NK-92 (cell line): Measurements from ENCODE around the gene HCFC1R1.
"Not testable (repeated sequence)": the region's sequence is repeated elsewhere in the genome, so short reads cannot be mapped to it uniquely, and the experiment has no call there.

Experiments
- DNase-seq: peaks from one replicate; lab custom pipeline; 2025; ENCODE audit not compliant: unreplicated experiment; lab: John Stamatoyannopoulos, UW

HCFC1R1 gene, protein sequence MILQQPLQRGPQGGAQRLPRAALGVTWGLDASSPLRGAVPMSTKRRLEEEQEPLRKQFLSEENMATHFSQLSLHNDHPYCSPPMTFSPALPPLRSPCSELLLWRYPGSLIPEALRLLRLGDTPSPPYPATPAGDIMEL

DNA sequence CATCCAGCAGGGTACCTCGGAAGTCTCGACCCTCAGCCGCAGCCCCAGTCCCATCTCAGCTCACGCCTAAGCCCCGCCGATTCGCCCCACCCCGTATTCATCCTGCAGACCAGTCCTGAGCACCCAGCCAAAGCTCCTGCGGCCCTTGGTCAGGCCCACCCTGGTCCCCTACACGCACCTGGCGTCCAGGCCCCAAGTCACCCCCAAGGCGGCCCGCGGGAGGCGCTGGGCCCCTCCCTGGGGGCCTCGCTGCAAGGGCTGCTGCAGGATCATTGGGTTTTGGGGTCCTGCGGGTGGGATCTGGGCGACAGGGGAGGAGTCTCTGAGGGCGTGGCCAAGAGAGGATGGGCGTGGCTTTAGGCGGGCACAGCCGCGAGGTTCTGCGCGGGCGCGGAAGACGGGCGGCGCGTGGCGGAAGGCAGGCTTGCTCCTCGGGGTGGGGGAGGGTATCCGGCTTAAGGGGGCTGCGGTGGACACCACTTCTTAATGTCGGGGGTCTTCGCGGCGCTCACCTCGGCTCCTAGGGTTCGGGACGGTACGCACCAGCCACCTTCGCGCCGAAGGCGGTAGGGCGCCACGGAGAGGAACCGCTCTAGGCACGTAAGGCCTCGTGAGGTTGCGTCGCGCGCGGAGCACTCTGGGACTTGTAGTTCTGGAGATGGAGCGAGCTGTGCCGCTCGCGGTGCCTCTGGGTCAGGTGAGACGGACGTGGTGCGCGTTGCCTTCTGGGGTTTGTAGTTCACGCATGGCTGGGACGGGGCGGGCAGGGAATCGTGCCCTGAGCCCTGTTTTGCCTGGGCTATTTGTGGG lies at the start of gene HCFC1R1, which contains the start of gene THOC6:
Gene HCFC1R1 (minus strand): TSS at position 274 of the 810 bp plus-strand sequence. CDS start 1 bp downstream, at position 273.
Gene THOC6 (plus strand): TSS at position 367 of the 810 bp plus-strand sequence. CDS start 292 bp downstream, at position 659.
- DNase-seq: peak; percentile 65

DNA sequence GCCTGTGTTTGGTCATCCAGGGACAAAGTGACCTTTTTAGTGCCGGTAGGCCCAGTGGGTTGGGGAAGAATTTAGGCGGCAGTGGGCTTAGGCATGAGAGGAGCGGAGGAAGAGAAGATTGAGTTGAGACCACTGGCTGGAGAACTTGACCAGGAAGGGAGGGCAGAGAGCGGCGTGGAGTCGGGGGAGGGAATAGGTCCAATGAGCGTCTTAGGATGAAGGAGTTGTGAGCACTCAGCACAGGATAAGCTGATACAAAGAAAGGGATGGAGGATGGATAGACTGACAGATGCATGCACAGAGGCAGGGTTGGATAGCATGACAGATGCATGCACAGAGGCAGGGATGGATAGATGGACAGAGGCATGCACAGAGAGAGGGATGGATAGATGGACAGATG lies 49.7 kb upstream of the HCFC1R1 start:
- DNase-seq: no peak

DNA sequence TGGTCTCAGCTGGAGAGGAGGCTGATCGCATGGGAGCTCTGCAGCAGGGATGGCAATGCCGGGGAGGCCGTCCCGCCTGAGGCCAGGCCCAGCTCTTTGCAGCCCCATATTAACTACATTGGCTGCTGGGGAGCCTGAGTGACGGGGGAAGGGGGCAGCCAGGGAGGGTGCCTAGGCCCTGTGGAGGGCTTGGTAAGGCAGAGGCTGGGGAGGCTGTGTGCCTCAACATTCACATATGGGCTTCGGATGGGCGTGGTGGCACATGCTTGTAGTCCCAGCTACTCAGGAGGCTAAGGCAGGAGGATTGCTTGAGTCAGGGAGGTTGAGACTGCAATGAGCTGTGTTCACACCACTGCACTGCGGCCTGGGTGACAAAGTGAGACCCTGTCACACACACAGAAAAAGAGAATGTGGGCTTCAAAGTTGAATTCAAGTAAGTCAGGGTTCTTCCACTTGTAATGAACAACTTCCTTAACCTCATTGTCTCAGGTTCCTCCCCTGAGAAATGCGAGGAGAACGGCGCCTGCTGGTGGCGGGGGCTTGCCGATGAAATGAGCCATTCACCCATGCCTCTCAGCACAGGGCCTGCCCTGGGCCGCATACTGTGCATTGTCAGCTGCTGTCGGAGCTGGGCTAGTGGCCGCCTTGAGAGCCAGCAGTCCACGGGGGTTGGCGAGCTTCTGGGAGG lies 49.0 kb upstream of the HCFC1R1 start:
- not testable (repeated sequence) for DNase-seq

DNA sequence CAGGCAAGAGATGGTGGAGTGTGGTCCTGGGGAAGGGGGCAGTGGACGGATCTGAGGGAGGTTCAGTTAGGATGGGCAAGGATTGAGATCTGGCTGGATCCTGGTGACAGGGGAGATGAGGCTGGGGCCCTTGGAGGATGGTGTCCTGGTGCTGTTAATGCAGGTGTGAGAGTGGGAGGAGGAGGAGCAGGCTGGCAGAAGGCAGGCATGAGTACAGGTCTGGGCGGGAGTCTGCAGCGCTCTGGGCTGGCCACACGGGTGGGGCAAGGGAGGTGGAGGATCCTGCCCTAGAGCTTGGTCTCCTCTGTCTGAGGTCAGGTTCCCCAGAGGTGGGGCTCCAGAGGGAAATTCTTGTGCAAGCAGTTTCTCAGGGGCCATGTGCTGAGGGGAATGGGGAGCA lies 48.4 kb upstream of the HCFC1R1 start:
- DNase-seq: not testable (repeated sequence)

DNA sequence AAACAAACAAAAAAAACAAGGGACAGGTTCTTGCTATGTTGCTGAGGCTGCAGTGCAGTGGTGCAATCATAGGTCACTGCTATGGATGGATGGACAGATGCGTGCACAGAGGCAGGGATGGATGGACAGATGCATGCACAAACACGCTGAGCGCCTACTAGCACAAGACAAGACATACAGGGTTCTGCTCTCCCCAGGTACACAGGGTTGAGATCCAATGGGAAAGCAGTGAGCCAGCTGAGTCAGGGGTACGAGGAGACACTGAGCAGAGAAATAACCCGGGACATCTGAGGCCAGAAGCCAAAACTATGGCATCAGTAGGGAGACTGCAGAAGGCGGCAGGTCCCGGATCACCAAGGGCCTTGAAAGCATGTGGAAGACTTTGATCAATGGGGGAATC lies 47.9 kb upstream of the HCFC1R1 start:
- no peak for DNase-seq

DNA sequence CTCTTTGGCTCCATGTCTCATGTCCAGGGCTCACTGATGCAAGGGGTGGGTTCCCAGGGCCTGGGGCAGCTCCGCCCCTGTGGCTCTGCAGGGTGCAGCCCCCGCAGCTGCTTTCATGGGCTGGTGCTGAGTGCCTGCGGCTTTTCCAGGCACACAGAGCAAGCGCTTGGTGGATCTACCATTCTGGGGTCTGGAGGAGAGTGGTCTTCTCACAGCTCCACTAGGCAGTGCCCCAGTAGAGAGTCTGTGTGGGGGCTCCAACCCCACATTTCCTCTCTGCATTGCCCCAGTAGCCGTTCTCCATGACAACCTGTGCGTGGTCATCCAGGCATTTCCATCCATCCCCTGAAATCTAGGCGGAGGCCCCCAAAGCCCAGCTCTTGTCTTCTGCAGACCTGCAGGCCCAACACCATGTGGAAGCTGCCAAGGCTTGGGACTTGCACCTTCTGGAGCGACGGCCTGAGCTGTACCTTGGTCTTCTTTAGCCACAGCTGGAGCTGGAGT lies 46.9 kb upstream of the HCFC1R1 start:
- DNase-seq: no peak

DNA sequence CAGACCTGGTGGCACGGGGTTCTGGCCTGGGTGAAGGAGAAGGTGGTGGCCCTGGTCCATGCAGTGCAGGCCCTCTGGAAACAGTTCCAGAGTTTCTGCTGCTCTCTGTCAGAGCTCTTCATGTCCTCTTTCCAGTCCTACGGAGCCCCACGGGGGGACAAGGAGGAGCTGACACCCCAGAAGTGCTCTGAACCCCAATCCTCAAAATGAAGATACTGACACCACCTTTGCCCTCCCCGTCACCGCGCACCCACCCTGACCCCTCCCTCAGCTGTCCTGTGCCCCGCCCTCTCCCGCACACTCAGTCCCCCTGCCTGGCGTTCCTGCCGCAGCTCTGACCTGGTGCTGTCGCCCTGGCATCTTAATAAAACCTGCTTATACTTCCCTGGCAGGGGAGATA lies 45.4 kb upstream of the HCFC1R1 start:
- DNase-seq: not testable (repeated sequence)

DNA sequence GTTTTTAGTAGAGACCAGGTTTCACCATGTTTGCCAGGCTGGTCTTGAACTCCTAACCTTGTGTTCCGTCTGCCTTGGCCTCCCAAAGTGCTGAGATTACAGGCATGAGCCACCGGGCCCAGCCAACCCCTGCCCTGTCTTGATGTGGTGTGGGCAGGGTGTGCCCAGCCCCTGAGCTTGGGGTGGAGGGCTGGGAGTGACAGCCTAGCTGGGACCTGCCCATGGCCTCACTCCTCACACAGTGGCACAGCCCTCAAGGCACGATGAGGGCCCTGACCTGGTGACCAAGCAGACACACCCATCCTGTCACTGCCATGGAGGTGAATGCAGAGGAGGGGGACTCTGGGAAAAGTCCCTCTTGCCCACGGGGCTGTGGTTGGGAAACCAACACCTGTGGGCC lies 44.7 kb upstream of the HCFC1R1 start:
- DNase-seq: no peak

DNA sequence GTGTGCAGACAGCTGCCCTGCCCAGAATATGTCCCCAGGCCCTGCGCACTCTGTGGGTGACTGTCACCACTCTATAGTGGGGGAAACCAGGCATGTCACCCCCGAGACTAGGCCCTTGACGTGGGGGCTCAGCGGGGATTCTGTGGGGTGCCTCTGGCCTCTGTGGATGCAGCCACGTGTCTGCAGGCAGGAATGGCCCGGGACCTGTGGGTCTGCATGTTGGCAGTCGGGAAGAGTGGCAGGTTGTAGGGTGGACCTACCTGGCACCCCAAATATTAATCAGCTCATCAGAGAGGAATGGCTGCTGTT lies 42.7 kb upstream of the HCFC1R1 start:
- no peak for DNase-seq

DNA sequence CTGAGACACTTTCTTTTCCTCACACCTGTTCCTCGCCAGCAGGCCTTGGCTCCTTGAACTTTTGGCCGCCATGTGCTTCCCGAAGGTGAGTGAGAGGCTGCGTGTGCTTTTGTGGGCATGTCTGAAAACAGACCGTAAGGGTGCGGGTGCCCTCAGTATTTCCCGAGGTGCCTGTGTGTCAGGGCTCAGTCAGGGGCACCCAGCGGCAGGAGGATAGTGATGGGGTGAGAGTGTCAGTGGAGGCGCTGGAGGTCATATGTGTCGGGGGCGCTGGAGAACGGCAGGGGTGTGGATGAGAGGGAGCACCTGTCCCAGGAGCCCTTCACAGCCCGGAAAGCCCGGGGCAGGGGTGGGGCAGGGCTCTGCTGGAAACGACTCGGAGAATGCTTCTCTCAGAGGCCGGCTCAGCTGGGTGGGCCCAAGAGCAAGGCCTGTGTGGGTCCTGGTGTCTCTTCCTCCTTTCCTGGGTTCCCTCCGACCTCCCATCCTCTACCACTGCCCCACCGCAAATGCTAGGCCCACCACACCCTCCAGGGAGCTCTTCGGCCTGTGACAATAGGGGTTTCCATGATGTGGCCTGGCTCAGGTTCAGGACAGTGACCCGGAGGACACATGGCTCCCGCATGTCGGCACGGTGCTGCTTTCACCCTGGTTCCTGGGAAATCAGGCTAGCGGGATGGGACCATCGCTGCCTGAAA lies 42.1 kb upstream of the HCFC1R1 start:
- DNase-seq: no peak

DNA sequence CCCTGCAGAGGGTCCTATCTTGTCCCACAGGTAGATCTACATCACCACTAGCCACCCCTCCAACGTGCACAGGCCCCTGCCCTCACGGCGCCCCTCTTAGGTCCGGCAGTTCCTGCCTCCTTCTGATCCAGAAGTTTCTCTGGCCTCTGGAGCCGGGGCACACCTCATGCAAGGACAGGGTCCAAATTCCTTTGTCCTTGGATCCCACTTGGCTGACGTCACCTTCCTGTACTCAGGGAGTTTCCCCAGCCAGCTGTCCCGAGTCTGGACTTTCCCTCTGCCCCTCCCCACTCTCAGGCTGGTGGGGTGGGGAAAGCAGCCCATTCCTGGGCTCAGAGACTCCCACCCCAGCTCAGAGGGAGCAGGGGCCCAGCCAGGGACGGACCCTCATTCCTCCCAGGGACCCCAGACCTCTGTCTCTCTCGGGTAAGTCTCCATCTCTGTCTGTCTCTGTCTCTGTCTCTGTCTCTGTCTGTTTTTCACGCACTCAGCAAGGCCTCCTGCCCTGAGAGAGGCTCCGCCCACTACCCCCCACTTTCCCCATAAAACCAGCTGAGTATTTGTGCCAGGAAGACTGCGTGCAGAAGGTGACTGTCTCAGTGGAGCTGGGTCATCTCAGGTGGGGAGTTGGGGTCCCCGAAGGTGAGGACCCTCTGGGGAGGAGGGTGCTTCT lies 41.5 kb upstream of the HCFC1R1 start, which contains the start of gene IL32:
Gene IL32 (plus strand): TSS at position 572 of the 673 bp plus-strand sequence. CDS start 172 bp downstream, outside the sequence.
- DNase-seq: no peak

DNA sequence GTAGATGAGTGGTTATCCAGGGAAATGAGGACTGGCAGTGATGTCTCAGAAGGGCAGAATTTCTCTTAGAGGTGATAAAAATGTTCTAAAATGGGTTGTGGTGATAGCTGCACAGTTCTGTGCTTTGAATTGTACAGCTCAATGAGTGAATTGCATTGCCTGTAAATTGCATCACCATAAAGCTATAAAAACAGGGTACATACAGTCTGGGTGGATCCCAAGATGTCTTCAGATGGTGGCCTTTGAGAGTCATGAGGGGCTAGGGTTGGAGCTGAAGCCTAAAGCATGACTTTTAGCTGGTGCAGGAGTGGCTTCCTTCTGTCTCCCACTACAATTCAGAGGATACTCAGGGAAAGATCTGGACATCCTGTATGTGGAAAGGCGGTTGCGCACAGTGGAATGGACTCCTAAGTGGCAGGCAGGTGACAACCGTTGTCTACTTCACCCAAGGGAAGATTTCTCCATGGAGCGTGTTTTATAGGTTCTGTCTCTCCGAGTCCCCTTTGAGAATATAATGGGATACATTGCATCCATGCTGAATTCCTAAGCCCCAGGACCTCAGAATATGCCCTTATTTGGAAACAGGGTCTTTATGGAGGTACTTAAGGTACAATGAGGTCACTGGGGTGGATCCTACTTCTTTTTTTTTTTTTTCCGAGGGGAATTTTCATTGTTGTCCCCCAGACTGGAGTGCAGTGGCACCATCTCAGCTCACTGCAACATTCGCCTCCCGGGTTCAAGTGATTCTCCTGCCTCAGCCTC lies 40.1 kb upstream of the HCFC1R1 start:
- DNase-seq: no peak

DNA sequence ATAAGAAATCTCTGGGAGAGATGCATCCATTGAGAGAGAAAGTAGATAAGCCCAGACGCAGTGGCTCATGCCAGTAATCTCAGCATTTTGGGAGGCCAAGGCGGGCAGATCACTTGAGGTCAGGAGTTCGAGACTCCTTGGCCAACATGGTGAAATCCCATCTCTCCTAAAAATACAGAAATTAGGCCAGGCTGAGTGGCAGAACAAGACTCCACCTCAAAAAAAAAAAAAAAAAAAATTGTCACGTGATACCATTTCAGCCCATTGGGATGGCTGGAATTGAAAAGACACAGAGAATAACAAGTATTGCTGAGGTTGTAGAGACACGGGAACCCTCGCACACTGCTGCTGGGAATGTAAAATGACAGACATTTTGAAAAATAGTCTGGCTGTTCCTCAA lies 38.8 kb upstream of the HCFC1R1 start:
- no peak for DNase-seq

DNA sequence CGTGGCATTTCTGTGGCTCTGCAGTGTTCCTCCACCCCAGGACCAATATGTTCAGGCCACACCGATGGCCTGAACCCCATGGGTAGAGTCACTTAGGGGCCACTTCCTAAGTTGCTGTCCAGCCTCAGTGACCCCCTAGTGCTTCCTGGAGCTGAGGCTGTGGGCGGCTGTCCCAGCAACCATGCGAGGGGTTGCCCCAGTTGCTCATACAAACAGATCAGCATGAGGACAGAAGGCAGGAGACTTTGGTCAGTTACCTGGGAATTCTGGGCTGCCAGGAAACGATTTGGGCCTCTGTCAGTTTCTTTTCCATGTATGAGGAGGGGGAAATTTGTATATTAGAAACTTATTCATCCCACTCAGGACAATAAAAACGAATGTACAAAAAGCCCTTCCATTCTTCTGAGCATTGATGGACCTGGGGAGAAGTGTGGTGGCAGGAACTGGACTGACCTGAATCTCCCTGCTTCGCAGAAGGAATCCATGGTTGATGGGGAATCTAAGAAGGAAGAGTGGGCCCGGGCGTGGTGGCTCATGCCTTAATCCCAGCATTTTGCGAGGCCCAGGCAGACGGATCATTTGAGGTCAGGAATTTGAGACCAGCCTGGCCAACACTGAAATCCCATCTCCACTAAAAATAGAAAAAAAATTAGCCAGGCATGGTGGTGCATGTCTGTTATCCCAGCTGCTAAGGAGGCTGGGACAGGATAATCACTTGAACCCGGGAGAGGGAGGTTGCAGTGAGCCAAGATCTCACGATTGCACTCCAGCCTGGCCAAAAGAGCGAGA lies 36.8 kb upstream of the HCFC1R1 start:
- no peak for DNase-seq

DNA sequence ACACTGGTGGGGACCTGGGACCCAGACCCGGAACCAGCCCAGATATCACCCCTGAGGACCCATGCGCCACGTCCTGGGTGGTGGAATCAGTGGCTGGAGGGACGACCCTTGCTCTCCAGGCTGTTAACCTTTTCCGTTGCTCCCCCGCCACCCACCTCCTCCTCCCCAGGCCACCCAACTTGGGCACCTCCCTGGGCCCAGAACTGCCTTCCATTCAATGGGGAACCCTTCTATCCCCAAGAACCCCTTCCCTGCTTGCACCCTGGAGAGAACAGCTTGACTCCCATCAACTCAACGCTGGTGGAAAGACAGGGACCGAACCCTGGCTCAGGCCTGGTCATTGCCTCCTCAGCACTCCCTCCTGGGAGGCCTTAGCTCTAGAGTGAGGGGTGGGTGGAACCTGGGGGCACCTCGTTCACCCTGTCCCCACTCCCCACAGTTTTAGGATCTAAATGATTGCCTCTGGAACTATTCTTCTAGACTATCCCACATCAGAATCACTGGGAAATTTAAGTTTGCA lies 36.0 kb upstream of the HCFC1R1 start:
- no peak for DNase-seq

DNA sequence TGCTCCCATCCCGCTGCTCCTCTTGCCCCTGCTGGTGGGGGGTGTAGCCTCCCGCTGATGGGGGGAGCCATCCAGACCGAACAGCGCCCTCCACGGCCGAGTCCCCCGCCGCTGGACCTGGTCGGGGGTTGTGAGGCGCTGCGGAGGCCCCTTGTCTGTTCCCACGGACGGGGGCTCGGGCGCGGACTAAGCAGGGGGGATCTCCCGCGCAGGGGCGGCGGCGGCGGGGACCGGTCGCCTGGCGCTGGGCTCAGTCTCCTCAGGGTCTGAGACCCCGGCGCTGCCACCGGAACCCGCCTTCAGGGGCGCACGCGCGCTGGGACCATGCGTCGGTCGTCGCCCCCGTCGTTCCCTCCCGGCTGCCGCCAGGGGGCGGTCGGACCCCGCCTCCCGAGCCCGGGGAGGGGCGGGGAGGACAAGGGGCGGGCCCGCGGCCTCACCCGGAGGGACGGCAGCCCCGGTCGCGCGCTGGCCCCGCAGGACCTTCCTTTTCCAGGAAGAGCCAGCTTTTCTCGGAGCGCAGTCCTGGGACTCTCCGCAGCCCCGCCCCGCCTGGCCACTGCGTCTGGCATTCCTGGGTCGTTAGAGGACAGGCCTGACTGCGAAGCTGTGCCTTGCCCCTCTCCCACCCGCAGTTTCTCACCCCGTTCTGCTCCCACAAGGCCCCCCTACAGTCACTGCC lies 35.4 kb upstream of the HCFC1R1 start:
- no peak for DNase-seq

DNA sequence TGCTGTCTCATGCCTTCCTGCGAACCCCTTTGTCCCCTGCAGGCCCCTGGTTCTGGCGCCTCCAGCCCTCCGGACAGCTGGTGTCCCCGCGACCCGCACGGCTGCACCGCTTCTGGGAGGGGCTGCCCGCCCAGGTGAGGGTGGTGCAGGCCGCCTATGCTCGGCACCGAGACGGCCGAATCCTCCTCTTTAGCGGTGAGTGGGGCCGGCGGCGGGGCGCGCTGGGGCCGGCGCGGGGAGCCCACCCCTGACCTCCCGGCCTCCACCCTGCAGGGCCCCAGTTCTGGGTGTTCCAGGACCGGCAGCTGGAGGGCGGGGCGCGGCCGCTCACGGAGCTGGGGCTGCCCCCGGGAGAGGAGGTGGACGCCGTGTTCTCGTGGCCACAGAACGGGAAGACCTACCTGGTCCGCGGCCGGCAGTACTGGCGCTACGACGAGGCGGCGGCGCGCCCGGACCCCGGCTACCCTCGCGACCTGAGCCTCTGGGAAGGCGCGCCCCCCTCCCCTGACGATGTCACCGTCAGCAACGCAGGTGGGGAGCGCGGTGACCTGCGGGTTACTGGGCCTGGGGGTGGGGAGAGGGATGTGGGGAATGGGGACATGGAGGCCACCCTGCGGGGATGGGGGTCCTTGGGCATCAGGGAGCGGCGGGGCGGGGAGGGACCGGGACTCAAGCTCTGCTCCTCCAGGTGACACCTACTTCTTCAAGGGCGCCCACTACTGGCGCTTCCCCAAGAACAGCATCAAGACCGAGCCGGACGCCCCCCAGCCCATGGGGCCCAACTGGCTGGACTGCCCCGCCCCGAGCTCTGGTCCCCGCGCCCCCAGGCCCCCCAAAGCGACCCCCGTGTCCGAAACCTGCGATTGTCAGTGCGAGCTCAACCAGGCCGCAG lies 34.6 kb upstream of the HCFC1R1 start:
- DNase-seq: no peak
